HUES64 (cell line): ENCODE measurements around the gene CCDC102A.
"Not testable (repeated sequence)": the region's sequence is repeated elsewhere in the genome, so short reads cannot be mapped to it uniquely, and the experiment has no call there.

Experiments used
- H3K27ac ChIP-seq: 2 replicates; pipeline ENCODE4 v1.7.0; 2013; ENCODE audit warnings: low read depth, low read length, inconsistent platforms
- H3K27me3 ChIP-seq: 2 replicates; pipeline ENCODE4 v1.6.1; 2013; ENCODE audit warnings: mild to moderate bottlenecking, low read length; ENCODE audit not compliant: insufficient read depth
- H3K36me3 ChIP-seq: 2 replicates; pipeline ENCODE4 v1.6.1; 2013; ENCODE audit warnings: mild to moderate bottlenecking, low read length; ENCODE audit not compliant: insufficient read depth
- H3K4me1 ChIP-seq: 2 replicates; pipeline ENCODE4 v1.6.1; 2013; ENCODE audit warnings: mild to moderate bottlenecking, low read length, moderate library complexity; ENCODE audit not compliant: insufficient read depth
- H3K4me3 ChIP-seq: 2 replicates; pipeline ENCODE4 v1.5.1; 2013; ENCODE audit warnings: mild to moderate bottlenecking, low read length, moderate library complexity
- H3K9ac ChIP-seq: 2 replicates; pipeline ENCODE4 v1.6.1; 2013; ENCODE audit warnings: mild to moderate bottlenecking, low read depth, low read length
- H3K9me3 ChIP-seq: 2 replicates; pipeline ENCODE4 v1.6.1; 2013; ENCODE audit warnings: low read depth, low read length; ENCODE audit not compliant: insufficient read depth
- WGBS: fragments of 150-250, 120-280 bp; methylation state at CpG from one replicate; pipeline ENCODE4 v1.1.7; 2013; ENCODE audit warnings: missing lambda C conversion rate; 5-methylcytosine and 5-hydroxymethylcytosine counted together

Gene CCDC102A

DNA sequence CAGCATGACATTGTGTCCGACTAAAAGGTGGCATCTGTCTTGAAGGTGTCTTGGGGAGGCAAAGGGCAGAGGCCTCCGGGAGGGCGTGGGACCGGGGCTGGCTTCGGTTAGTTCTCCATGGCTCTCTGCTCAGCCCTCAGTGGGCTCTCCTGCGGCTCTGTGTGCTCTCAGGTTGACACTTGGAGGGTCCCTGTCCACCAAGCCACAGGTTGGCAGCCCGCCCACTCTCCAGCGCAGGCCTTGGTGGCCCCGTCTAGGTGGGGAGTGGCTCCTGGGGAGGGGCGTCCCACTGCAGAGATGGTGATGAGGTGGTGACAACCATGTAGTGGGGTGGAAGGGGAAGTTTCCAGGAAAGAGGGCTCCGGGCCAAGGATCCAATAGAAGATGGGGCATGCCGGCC lies 37.7 kb upstream of the CCDC102A start:
- 87% methylated on average over 12 of the region's 12 CpGs for WGBS

GRCh38 chr16:57572978-57573728 lies 36.8 kb upstream of the CCDC102A start:
- WGBS = 89% methylated on average over 10 of the region's 10 CpGs
- no peak overlapping the region for H3K4me3 ChIP-seq

More for the DNA sequence above, 37.7 kb upstream of the CCDC102A start:
- H3K27me3 ChIP-seq = no peaks in the 10 kb centered on the region
- H3K4me3 ChIP-seq = no peak overlapping the region
- peaks cover 12% of the 10 kb centered on the region for H3K36me3 ChIP-seq
- H3K27ac ChIP-seq = no peak overlapping the region
- no peak overlapping the region for H3K9ac ChIP-seq
- H3K9me3 ChIP-seq = no peaks in the 10 kb centered on the region
- H3K4me1 ChIP-seq = no peaks in the 10 kb centered on the region

DNA sequence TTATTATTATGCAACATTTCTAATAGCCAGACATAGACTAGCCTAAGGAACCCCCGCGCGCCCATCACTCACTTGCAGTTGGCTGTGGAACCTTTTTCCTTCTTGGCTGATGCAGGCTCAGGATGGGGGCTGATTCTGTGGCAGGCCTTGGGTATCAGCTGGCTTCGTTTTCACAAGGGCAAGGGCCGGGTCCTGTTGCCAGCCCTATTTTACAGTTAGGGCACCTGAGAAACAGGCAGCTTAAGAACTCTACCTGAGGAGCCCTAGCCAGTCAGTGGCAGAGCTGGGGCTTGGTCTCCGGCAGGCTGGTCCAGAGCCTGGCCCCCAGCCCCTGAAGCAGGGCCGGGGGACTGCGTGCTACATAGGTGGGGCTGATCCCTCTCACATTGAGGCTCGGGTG lies 34.7 kb upstream of the CCDC102A start:
- Histone ChIP-seq H3K9ac (no peak overlapping the region), H3K9me3 (no peaks in the 10 kb centered on the region), H3K4me3 (no peak overlapping the region), H3K27me3 (no peaks in the 10 kb centered on the region), H3K27ac (no peak overlapping the region), H3K4me1 (no peaks in the 10 kb centered on the region), H3K36me3 (peaks cover 22% of the 10 kb centered on the region)
- 89% methylated on average over 9 of the region's 9 CpGs for WGBS

More at GRCh38 chr16:57572978-57573728, 36.8 kb upstream of the CCDC102A start:
- peaks cover 22% of the 10 kb centered on the region for H3K36me3 ChIP-seq
- H3K4me1 ChIP-seq = no peaks in the 10 kb centered on the region
- no peaks in the 10 kb centered on the region for H3K9me3 ChIP-seq
- H3K27ac ChIP-seq = no peak overlapping the region
- no peak overlapping the region for H3K9ac ChIP-seq
- no peaks in the 10 kb centered on the region for H3K27me3 ChIP-seq

GRCh38 chr16:57570301-57571070 lies 34.1 kb upstream of the CCDC102A start:
- no peaks in the 10 kb centered on the region for H3K27me3 ChIP-seq
- WGBS = 89% methylated on average over 16 of the region's 16 CpGs
- no peaks in the 10 kb centered on the region for H3K4me1 ChIP-seq
- H3K4me3 ChIP-seq = no peak overlapping the region
- H3K27ac ChIP-seq = no peak overlapping the region
- no peak overlapping the region for H3K9ac ChIP-seq
- no peaks in the 10 kb centered on the region for H3K9me3 ChIP-seq
- H3K36me3 ChIP-seq = peaks cover 22% of the 10 kb centered on the region

DNA sequence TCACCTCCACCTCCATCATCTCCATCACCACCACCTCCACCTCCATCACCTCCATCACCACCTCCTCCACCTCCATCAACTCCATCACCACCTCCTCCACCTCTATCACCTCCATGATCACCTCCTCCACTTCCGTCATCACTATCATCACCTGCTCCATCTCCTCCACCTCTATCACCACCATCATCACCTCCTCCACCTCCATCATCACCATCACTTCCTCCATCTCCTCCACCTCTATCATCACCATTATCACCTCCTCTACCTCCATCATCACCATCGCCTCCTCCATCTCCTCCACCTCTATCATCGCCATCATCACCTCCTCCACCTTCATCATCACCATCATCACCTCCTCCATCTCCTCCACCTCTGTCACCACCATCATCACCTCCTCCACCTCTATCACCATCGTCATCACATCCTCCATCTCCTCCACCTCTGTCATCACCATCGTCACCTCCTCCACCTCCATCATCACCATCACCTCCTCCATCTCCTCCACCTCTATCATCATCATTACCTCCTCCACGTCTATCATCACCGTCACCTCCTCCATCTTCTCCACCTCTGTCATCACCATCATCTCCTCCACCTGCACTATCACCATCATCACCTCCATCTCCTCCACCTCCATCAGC lies 33.1 kb upstream of the CCDC102A start:
- H3K36me3 ChIP-seq = peaks cover 22% of the 10 kb centered on the region
- H3K27ac ChIP-seq = no peak overlapping the region
- H3K4me3 ChIP-seq = no peak overlapping the region
- whole genome bisulfite sequencing = 80% methylated on average over 7 of the region's 7 CpGs
- no peaks in the 10 kb centered on the region for H3K4me1 ChIP-seq
- H3K27me3 ChIP-seq = no peaks in the 10 kb centered on the region
- H3K9me3 ChIP-seq = no peaks in the 10 kb centered on the region
- H3K9ac ChIP-seq = no peak overlapping the region

GRCh38 chr16:57568772-57569171 lies 32.4 kb upstream of the CCDC102A start:
- H3K9me3 ChIP-seq, H3K4me3 ChIP-seq, H3K27me3 ChIP-seq, H3K27ac ChIP-seq, H3K4me1 ChIP-seq, H3K9ac ChIP-seq: not testable (repeated sequence)
- 94% methylated on average over 5 of the region's 5 CpGs for WGBS
- peaks cover 22% of the 10 kb centered on the region for H3K36me3 ChIP-seq

DNA sequence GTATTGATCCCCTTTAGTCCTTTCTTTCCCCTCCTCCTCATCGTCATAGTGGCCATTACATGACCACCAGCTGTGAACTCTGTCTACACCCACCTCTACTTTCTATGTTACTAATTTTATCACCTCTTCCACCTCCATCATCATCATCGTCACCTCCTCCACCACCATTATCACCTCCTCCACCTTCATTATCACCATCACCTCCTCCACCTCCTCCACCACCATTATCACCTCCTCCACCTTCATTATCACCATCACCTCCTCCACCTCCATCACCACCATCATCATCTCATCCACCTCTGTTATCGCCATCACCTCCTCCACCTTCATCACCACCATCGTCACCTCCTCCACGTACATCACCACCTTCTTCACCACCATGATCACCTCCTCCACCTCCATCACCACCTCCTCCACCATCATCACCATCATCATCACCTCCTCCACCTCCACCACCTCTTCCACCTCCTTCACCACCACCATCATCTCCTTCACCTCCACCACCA lies 31.9 kb upstream of the CCDC102A start:
- peaks cover 22% of the 10 kb centered on the region for H3K36me3 ChIP-seq
- H3K9ac ChIP-seq = no peak overlapping the region
- H3K4me1 ChIP-seq = no peaks in the 10 kb centered on the region
- no peak overlapping the region for H3K4me3 ChIP-seq
- H3K9me3 ChIP-seq = no peaks in the 10 kb centered on the region
- no peaks in the 10 kb centered on the region for H3K27me3 ChIP-seq
- no peak overlapping the region for H3K27ac ChIP-seq
- WGBS = 94% methylated on average over 5 of the region's 5 CpGs

GRCh38 chr16:57567691-57568090 lies 31.3 kb upstream of the CCDC102A start:
- no peak overlapping the region for H3K4me3 ChIP-seq
- H3K36me3 ChIP-seq = peaks cover 22% of the 10 kb centered on the region
- no peaks in the 10 kb centered on the region for H3K9me3 ChIP-seq
- H3K27ac ChIP-seq = no peak overlapping the region
- no peaks in the 10 kb centered on the region for H3K4me1 ChIP-seq
- no peak overlapping the region for H3K9ac ChIP-seq
- H3K27me3 ChIP-seq = no peaks in the 10 kb centered on the region
- 95% methylated on average over 18 of the region's 18 CpGs for WGBS

GRCh38 chr16:57566436-57566835 lies 30.1 kb upstream of the CCDC102A start:
- Histone ChIP-seq H3K4me3 (no peak overlapping the region), H3K36me3 (peaks cover 22% of the 10 kb centered on the region), H3K4me1 (no peaks in the 10 kb centered on the region), H3K9ac (no peak overlapping the region), H3K27ac (no peak overlapping the region), H3K27me3 (no peaks in the 10 kb centered on the region), H3K9me3 (peaks cover 5% of the 10 kb centered on the region; the same call in 1 of the 2 replicates)
- 91% methylated on average over 3 of the region's 3 CpGs for WGBS

DNA sequence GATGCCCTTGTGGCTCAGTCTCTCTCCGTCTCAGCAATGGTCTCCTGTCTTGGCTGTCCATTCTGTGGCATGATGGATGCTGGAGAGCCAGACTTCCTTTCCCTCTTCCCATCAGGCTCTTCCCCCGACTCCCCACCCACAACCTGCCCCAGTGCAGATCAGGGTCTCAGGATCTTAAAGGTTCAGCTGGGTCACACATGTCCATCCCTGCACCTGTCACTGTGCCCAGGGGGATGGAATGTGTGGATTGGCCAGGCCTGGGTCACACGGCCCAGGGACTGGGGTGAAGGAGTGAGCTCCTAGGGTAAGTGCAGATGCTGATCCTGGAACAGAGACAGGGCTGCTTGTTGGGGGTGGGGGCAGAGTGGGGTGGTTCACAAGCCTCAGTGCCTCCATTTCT lies 29.1 kb upstream of the CCDC102A start:
- Histone ChIP-seq H3K27me3 (no peaks in the 10 kb centered on the region), H3K36me3 (peaks cover 22% of the 10 kb centered on the region), H3K4me1 (no peaks in the 10 kb centered on the region), H3K4me3 (no peak overlapping the region), H3K9me3 (peaks cover 9% of the 10 kb centered on the region; the same call in 1 of the 2 replicates), H3K9ac (no peak overlapping the region), H3K27ac (no peak overlapping the region)
- 91% methylated on average over 3 of the region's 3 CpGs for WGBS
